AG04449 (cell line): ENCODE measurements around the gene DNAH17.

Source experiments
- CTCF ChIA-PET: fragments of 350-600 bp; formaldehyde crosslinking; extraction: SDS; loops from one replicate; lab custom pipeline; 2021; ENCODE audit warnings: antibody characterized with exemption; lab: Yijun Ruan, JAX
- POLR2A ChIA-PET: fragments of 400-600, 350-600 bp; formaldehyde crosslinking; extraction: SDS; loops from one replicate; lab custom pipeline; 2020; ENCODE audit warnings: antibody characterized with exemption, inconsistent platforms; lab: Yijun Ruan, JAX
- DNase-seq: peaks from one replicate; pipeline ENCODE4 v3.0.0-alpha.2; 2010; ENCODE audit warnings: low read depth, low spot score
- H3K4me3 ChIP-seq: 2 replicates; pipeline ENCODE4 v1.5.1; 2011; ENCODE audit warnings: low read depth, mild to moderate bottlenecking, control low read depth, low read length
- TF ChIP-seq, protein P1 (sequence below): IDR thresholded peaks from one replicate; pipeline ENCODE4 v1.5.1; 2011; ENCODE audit warnings: mild to moderate bottlenecking, moderate library complexity, low read length, control low read depth, inconsistent platforms; ENCODE audit not compliant: insufficient read depth; ENCODE audit errors: missing control alignments

The DNAH17 gene

GRCh38 chr17:78427140-78427539 is 150.1 kb downstream of the DNAH17 start:
- DNase-seq = no peak
- CTCF ChIA-PET = interaction anchor here (1.0 kb wide), 1 partner anchor 18 kb away, joined by 3 read pairs; no protein-coding TSS in a partner anchor
- TF ChIP-seq, protein P1, sequence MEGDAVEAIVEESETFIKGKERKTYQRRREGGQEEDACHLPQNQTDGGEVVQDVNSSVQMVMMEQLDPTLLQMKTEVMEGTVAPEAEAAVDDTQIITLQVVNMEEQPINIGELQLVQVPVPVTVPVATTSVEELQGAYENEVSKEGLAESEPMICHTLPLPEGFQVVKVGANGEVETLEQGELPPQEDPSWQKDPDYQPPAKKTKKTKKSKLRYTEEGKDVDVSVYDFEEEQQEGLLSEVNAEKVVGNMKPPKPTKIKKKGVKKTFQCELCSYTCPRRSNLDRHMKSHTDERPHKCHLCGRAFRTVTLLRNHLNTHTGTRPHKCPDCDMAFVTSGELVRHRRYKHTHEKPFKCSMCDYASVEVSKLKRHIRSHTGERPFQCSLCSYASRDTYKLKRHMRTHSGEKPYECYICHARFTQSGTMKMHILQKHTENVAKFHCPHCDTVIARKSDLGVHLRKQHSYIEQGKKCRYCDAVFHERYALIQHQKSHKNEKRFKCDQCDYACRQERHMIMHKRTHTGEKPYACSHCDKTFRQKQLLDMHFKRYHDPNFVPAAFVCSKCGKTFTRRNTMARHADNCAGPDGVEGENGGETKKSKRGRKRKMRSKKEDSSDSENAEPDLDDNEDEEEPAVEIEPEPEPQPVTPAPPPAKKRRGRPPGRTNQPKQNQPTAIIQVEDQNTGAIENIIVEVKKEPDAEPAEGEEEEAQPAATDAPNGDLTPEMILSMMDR = no peak
- no peak overlapping the region for H3K4me3 ChIP-seq
- POLR2A ChIA-PET = interaction anchor here (1.1 kb wide), 1 partner anchor 11 kb away, joined by 3 read pairs; no protein-coding TSS in a partner anchor

- ChIA-PET CTCF (interaction anchor here (1.0 to 11.2 kb wide), 5 partner anchors 10 to 174 kb away, joined by 3 to 177 read pairs (median 4); no protein-coding TSS in a partner anchor), POLR2A (interaction anchor here (1.1 kb wide), 1 partner anchor 10 kb away, joined by 3 read pairs; no protein-coding TSS in a partner anchor)
- TF ChIP-seq, protein P1 = no peak
- DNase-seq = no peak
- H3K4me3 ChIP-seq = no peak overlapping the region
Observed at GRCh38 chr17:78426293-78426879, 150.8 kb downstream of the DNAH17 start.

GRCh38 chr17:78425429-78425828 is 151.8 kb downstream of the DNAH17 start:
- H3K4me3 ChIP-seq = no peak overlapping the region
- TF ChIP-seq, protein P1 = no peak
- ChIA-PET POLR2A (no interaction called here), CTCF (interaction anchor here (1.3 to 11.2 kb wide), 5 partner anchors 9 to 173 kb away, joined by 4 to 177 read pairs (median 4); no protein-coding TSS in a partner anchor)
- no peak for DNase-seq

GRCh38 chr17:78423961-78424675 is 153.1 kb downstream of the DNAH17 start:
- no peak for DNase-seq
- no peak overlapping the region for H3K4me3 ChIP-seq
- TF ChIP-seq, protein P1 = no peak
- ChIA-PET POLR2A (interaction anchor here (1.1 kb wide), 1 partner anchor 64 kb away, joined by 5 read pairs; the partner anchor contains the start of gene SOCS3), CTCF (interaction anchor here (0.9 to 11.2 kb wide), 9 partner anchors 19 to 312 kb away, joined by 3 to 177 read pairs (median 4); no protein-coding TSS in a partner anchor)

DNA sequence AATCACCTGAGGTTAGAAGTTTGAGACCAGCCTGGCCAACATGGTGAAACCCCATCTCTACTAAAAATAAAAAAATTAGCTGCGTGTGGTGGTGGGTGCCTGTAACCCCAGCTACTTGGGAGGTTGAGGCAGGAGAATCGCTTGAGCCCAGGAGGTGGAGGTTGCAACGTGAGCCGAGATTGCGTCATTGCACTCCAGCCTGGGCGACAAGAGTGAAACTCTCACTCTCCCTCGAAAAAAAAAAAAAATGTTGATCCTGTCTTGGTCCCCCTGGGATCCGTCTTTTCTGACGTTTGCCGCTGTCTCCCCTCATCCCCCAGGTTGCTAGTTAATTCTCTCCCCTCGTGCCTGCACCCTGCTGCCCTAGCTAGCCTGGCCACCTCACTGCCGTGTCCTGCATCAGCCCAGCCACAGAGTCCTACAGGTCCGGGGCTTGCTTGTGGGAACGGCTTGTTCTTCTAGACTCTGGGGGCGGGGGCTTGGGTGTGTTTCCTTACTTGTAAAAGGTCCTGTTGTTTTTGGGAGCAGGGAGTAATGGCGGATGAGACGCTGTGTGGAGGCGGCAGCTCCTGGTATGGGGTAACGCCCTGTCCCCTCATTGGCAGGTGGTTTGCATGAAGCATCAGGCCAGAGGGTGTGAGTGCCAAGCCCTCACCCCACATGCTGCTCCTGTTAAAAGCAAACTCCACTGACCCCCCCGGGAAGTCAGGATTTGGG is 154.2 kb downstream of the DNAH17 start:
- H3K4me3 ChIP-seq = no peak overlapping the region
- DNase-seq = no peak
- ChIA-PET POLR2A (interaction anchor here (1.9 kb wide), 1 partner anchor 63 kb away, joined by 9 read pairs; the partner anchor contains the start of gene SOCS3), CTCF (interaction anchor here (0.8 to 11.2 kb wide), 26 partner anchors 9 to 309 kb away, joined by 3 to 177 read pairs (median 8); partner anchors contain the start of gene AFMID)
- TF ChIP-seq, protein P1 = no peak
